ENCODE data around the gene DAPK2. TPM values are rescaled to one million over a fixed set of nuclear protein-coding genes. Genes with fewer than 3 reads are reported as not detected.
A peak's percentile ranks its signal among the peaks of the same experiment; 100 is the strongest.

Gene DAPK2
- total RNA-seq, 2 donors from 2014 or later: 1.6 to 2.7 TPM

DNA sequence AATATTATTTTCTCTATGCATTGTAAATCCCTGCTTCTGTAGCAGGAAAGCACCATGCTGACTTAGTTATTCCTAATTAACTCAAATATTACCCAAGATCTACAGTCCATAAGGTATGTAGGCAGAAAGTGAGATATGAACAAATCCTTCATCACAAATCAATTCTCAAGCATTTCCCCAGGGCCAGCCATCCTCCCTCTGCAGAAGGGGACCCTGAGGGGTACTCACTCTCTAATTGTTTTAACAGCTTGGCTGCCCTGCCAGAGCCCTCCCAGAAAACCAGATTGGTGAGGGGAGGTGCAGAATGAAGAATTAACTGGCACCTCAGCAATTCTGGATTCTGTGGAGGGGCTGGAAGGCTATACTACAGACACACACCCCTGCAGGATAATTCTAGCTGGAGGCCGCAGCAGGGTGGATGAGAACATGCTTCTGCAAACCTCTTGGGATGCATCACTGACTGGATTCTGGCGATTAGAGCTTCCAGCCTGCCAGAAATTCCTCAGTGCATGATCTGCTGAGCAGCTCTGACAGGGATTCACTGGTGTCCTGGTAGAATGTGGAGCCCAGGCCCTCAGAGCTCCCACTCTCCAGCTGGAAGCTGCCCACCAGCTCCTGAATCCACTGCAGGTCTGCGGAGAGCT lies 123.9 kb downstream of the DAPK2 start:
- DNase-seq: no peak
- H3K27me3 Mint-ChIP-seq: peaks cover 6% of the 10 kb centered on the region
- H3K36me3 Mint-ChIP-seq (ENCODE audit: low read depth): peaks cover 6% of the 10 kb centered on the region

DNA sequence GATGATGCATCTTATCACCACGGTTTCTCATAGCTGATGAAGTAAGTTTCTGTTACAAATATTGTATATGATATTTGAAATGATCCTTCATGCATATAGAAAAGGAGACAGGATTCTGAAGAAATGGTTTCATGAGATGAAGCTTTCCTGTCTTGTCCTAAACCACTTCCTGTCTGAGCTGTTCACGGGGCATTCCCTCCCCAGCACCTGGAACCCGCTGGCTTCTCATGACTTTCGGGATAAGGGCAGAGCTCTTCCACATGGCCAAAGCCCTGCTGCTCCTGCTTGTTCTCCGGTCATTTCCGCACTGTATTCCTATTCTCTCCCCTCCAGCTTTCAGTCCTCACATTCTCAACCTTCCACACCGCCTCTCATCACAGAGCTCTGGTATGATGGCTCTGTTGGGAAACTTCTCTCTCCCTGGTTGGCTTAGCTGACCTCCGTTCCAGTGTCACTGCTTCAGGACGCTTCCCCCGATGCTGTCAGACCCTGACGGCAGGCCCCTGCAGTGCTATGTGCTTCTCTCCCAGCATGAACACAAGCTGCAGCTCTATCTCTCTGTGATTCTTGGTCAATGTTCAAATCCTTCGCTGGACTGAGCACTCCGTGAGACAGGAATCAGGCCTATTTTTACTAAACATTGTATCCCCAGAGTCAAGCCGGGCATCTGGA lies 125.6 kb downstream of the DAPK2 start:
- Mint-ChIP-seq H3K27me3 (peaks cover 6% of the 10 kb centered on the region), H3K4me3 (no peak overlapping the region), H3K27ac (no peak overlapping the region), H3K4me1 (peaks cover 8% of the 10 kb centered on the region), H3K36me3 (ENCODE audit: low read depth) (peaks cover 4% of the 10 kb centered on the region)
- H3K9me3 ChIP-seq (ENCODE audit: control insufficient read depth, low read length, poor library complexity, severe bottlenecking): no peaks in the 10 kb centered on the region
- DNase-seq (no peak), ATAC-seq (no peak)

More for the DNA sequence above, 123.9 kb downstream of the DAPK2 start:
- H3K27ac Mint-ChIP-seq: no peak overlapping the region
- peaks cover 11% of the 10 kb centered on the region for H3K4me1 Mint-ChIP-seq
- ATAC-seq: no peak
- no peaks in the 10 kb centered on the region for H3K9me3 ChIP-seq (ENCODE audit: control insufficient read depth, low read length, poor library complexity, severe bottlenecking)
- no peak overlapping the region for H3K4me3 Mint-ChIP-seq

DNA sequence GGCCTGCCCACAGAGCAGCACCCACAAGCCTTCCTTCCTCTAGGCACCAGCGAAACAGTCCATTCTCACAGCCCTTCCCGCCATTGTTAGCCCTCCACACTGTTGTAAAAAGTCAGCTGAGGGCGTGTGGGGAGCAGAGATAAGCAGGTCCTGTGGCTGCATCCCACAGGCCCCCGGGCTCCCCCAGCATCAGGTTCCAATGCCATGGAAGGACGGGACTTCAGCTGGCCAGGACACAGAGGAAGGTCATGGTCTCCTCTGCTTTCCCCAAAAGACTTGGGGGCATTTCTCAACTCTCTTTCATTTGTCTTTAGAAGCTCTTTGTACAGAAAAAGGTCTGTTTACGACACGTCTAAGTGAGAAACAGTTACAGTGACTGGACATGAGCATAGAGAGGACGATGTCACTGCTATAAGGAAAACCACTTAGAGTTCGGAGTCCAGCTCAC lies 127.4 kb downstream of the DAPK2 start:
- peaks cover 6% of the 10 kb centered on the region for H3K27me3 Mint-ChIP-seq
- H3K9me3 ChIP-seq (ENCODE audit: control insufficient read depth, low read length, poor library complexity, severe bottlenecking): no peaks in the 10 kb centered on the region
- H3K4me3 Mint-ChIP-seq: no peak overlapping the region
- H3K36me3 Mint-ChIP-seq (ENCODE audit: low read depth): peaks cover 4% of the 10 kb centered on the region
- peaks cover 8% of the 10 kb centered on the region for H3K4me1 Mint-ChIP-seq
- ATAC-seq (no peak), DNase-seq (no peak)
- H3K27ac Mint-ChIP-seq: no peak overlapping the region

DNA sequence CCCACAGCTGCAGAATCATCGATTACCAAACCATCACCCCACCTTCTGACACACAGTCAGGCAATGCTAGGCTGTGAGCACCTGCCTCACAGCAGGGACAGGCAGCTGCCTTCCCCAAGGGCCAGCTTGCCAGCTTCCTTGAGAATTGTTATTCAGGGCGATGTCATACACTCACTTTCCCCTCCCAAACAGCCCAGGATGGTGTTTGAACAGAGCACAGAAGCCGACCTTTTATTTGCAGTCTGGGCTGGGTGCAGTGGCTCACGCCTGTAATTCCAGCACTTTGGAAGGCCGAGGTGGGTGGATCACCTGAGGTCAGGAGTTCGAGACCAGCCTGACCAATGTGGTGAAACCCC lies 128.0 kb downstream of the DAPK2 start:
- Mint-ChIP-seq H3K4me3 (no peak overlapping the region), H3K36me3 (ENCODE audit: low read depth) (peaks cover 4% of the 10 kb centered on the region), H3K27me3 (peaks cover 6% of the 10 kb centered on the region), H3K4me1 (peaks cover 8% of the 10 kb centered on the region), H3K27ac (no peak overlapping the region)
- H3K9me3 ChIP-seq (ENCODE audit: control insufficient read depth, low read length, poor library complexity, severe bottlenecking): no peaks in the 10 kb centered on the region
- DNase-seq (no peak), ATAC-seq (no peak)

DNA sequence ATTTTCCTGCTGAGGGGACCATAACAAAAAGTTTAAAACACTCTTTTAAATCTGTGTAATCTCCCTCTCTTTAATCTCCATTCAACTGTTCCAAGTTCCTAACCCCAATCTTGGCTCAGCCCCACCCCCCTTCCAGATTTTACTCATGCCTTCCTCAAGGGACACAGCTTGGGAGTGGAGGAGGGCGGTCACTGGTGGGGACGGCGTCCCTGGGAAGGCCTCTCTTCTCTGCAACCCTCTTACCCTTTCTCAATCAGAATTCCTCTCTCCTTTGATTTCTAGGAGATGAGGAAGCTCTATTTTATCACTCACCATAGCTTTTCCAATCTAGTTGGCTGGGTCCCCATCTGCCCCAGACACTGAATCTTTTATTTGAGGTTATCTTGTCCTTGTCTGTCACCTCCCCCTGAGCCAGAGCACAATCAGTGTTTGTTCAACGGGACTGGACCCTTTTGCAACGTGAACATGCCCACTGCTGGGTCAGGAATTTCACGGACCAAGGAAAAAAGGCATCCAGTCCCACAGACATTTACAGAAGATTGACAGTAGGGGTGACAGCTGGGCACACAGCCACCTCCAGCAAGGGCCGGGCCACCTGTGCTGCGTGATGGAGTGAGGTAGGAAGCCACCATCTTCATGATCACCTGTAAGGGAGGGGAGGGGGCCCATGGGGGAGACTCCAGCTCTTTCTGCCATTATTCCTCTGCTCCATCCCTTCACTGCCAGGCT lies 128.5 kb downstream of the DAPK2 start:
- no peak overlapping the region for H3K4me3 Mint-ChIP-seq
- no peak overlapping the region for H3K27ac Mint-ChIP-seq
- H3K27me3 Mint-ChIP-seq: peaks cover 6% of the 10 kb centered on the region
- no peak for ATAC-seq
- no peak for DNase-seq
- H3K4me1 Mint-ChIP-seq: peaks cover 8% of the 10 kb centered on the region
- peaks cover 3% of the 10 kb centered on the region for H3K36me3 Mint-ChIP-seq (ENCODE audit: low read depth)
- H3K9me3 ChIP-seq (ENCODE audit: control insufficient read depth, low read length, poor library complexity, severe bottlenecking): no peaks in the 10 kb centered on the region

DNA sequence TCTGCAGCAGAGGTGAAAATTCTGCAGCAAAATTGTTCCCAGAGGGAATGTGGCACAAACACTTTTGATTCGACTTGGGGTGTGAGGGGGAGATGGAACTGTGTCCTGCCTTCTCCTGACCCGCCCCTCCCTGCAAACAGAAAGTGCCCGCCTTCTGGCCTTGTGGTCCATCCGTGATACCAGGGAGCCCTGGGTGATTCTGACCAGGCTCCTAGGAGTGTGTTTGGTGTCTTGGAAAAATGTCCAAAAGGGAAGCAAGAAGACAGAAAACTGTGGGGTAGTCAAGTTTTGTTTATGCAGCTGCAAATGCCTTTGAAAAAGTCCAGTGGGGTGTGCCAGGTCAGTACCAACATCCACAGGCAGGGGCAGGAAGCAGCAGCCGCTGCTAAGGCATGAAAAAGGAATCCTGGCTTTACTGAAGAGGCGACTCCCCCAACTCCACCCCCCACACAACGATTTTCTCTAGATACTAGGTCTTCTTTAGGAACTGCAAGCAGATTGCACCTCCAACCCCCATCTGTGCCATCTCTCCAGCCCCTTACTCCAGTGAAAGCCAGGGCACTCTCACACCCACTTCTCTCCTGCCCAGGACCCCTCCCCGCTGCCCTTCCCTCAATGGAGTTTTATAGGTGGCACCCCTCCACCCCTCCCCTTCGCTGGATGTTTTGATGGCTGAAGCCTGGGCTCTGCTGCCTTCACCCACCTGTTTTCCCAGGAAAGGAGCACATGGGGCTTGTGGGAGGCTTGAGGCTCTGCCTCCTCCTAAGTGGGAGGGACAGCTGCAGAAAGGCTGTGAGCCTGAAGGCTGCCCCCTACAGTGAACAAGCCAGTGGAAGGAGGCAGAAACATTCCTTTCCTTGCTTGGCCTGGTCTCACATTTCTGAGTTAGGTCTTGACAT lies 130.2 kb downstream of the DAPK2 start:
- peaks cover 6% of the 10 kb centered on the region for H3K27me3 Mint-ChIP-seq
- H3K27ac Mint-ChIP-seq: no peak overlapping the region
- peaks cover 3% of the 10 kb centered on the region for H3K36me3 Mint-ChIP-seq (ENCODE audit: low read depth)
- no peak for ATAC-seq
- DNase-seq: no peak
- H3K9me3 ChIP-seq (ENCODE audit: control insufficient read depth, low read length, poor library complexity, severe bottlenecking): no peaks in the 10 kb centered on the region
- H3K4me3 Mint-ChIP-seq: no peak overlapping the region
- H3K4me1 Mint-ChIP-seq: peaks cover 8% of the 10 kb centered on the region

DNA sequence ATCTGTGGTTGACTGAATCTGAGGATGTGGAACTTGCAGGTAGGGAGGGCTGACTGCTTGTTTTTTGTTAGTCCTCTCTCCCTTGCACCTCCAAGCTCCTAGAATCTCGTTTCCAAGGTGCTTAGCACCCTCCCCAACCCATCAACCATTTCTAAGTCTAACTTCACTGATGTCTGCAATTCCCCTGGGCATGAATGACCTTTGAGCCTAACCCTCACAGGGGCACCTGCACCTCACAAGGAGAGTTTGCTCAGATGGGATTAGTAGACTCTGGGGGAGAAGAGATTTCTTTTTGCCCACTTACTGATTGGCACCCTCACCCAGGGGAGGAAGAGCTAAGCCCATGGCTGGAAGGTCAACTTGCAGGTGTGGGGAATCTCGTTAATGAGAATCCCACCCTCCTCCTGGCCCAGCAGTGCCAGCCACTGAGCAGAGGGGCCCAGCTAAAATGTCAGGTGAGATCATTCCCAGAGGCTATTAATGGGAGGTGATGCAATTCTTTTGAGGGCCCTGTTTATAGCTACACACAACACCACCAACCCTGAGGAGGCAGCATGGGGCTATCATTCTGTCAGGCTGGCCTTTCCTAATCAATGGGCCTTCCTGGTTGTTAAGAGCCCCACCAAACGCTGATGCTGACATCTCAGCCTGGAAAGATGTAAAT lies 130.9 kb downstream of the DAPK2 start:
- no peak overlapping the region for H3K27ac Mint-ChIP-seq
- H3K9me3 ChIP-seq (ENCODE audit: control insufficient read depth, low read length, poor library complexity, severe bottlenecking): no peaks in the 10 kb centered on the region

DNA sequence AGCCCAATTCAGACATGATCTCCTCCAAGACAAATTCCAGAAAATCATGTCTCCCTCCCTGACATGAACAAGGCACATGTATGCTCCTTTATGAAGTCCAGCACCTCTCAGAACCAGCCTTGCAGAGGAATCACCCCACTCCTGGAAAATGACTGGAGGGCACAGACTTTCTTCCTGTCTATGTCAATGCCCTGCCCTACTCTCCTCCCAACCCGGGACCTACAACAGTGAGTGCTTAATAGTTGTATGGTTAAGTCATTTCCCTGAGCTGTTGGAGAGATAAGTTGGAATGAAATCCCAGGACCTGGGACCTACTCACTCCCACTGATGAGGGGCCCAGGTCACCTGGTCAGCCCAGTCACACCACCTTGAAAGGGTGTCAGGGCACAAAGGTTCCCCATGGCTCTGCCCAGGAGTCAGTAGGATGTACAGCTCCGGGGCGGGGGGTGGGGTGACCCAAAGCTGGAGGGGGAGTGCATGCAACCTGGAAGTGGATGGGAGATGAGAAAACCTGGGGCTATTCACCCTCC lies 132.4 kb downstream of the DAPK2 start:
- ATAC-seq: no peak
- Mint-ChIP-seq H3K4me1 (peaks cover 5% of the 10 kb centered on the region), H3K36me3 (ENCODE audit: low read depth) (peaks cover 3% of the 10 kb centered on the region), H3K4me3 (no peak overlapping the region), H3K27me3 (peaks cover 6% of the 10 kb centered on the region), H3K27ac (no peak overlapping the region)
- no peak for DNase-seq
- H3K9me3 ChIP-seq (ENCODE audit: control insufficient read depth, low read length, poor library complexity, severe bottlenecking): no peaks in the 10 kb centered on the region

More for the DNA sequence above, 130.9 kb downstream of the DAPK2 start:
- H3K36me3 Mint-ChIP-seq (ENCODE audit: low read depth): peaks cover 3% of the 10 kb centered on the region
- DNase-seq (no peak), ATAC-seq (no peak)
- H3K4me3 Mint-ChIP-seq: no peak overlapping the region
- peaks cover 6% of the 10 kb centered on the region for H3K27me3 Mint-ChIP-seq
- peaks cover 2% of the 10 kb centered on the region for H3K4me1 Mint-ChIP-seq

DNA sequence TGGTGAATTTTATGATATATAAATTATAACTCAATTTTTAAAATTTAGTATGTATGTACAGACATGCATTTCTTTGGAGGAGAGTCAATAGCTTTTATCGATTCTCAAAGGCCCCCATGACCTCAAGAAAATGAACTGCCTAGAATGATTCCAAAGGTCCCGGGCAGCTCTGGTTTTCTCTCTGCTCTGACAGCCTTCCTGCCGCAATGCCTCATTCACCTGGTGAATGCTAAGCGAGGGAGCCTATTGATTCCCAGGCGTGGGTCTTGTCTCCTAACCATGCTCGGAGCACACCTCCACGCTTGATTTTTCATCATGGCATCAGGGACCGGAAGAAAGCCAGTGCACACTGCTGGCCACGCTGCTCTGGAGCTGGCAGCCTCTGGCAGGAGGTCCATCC lies 132.9 kb downstream of the DAPK2 start:
- no peak for DNase-seq
- Mint-ChIP-seq H3K27me3 (peaks cover 6% of the 10 kb centered on the region), H3K27ac (no peak overlapping the region), H3K36me3 (ENCODE audit: low read depth) (peaks cover 3% of the 10 kb centered on the region), H3K4me3 (no peak overlapping the region), H3K4me1 (peaks cover 5% of the 10 kb centered on the region)
- no peak for ATAC-seq
- no peaks in the 10 kb centered on the region for H3K9me3 ChIP-seq (ENCODE audit: control insufficient read depth, low read length, poor library complexity, severe bottlenecking)

DNA sequence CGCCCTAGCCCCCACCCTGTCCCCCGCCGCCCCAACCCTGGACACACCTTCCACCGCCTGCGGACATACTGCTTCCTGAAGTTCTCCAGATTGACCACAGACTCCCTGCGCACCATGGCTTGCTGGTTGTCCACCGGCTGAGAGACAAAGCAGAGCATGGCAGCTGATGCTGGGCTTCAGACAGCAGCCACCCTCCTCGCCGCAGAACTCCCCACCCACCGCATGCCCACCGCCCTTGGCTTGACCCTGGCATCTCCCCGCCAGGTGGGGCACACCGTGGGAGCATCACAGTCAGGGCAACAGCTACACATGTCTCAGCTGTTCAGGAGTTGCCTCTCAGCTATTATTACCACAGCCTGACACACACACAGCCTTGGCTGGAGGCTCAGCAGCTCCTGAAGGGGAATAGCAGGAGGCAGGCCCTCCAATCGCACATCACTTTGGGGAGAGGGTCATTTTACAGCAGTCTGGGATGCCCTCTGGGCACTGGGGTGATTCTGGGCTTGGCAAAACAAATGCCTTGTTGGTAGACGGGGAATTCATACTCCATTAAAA lies 134.1 kb downstream of the DAPK2 start:
- Mint-ChIP-seq H3K4me3 (no peak overlapping the region), H3K27me3 (no peaks in the 10 kb centered on the region), H3K27ac (no peak overlapping the region)

DNA sequence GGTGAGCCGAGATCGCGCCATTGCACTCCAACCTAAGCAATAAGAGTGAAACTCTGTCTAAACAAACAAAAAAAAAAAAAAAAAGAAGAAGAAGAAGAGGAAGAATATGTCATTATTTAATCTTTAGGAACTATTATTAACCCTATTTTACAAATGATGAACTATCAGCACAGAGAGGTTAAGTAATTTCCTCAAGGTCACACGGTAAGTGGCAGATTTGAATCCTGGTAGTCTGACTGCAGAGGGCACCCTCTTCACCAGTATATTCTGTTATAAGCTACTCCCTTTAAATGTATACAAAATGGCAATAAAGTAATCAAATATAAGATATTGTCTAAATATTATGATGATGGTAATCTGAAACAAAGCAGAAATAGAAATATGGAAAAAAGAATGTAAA lies 135.1 kb downstream of the DAPK2 start:
- no peak overlapping the region for H3K27ac Mint-ChIP-seq
- H3K4me1 Mint-ChIP-seq: peaks cover 9% of the 10 kb centered on the region
- no peak for ATAC-seq

More for the DNA sequence above, 134.1 kb downstream of the DAPK2 start:
- ATAC-seq (no peak), DNase-seq (no peak)
- H3K4me1 Mint-ChIP-seq: peaks cover 3% of the 10 kb centered on the region
- H3K9me3 ChIP-seq (ENCODE audit: control insufficient read depth, low read length, poor library complexity, severe bottlenecking): no peaks in the 10 kb centered on the region
- no peaks in the 10 kb centered on the region for H3K36me3 Mint-ChIP-seq (ENCODE audit: low read depth)

DNA sequence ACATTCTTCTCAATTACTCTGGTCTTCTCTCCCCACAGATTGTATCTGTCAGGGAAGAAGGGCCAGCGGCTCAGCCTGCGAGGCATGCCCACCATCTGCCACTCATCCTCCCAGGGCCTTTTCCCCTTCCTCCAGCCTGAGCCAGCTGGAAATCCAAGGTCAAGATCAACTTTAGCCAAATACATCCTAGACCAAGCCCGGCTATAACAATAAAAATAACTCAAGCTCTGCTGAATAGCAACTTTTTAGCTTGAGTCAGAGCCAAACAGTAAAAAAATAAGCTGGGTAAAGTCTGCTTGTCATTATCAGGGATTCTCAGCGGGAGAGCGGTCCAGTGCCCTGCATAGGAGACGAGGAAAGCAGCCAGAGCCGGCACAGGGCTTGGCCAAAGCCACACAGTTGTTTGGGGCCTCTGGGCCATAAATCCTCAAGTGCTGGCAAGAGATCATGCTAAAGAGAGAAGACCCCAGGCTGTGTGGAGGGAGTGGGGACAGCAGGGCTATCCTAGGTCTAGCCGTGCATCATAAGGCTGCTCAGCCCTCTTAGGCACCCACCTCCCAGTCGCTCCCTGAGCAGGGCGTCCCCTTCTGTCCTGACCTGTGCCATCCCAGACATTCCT lies 136.4 kb downstream of the DAPK2 start:
- ATAC-seq (no peak), DNase-seq (no peak)
- H3K36me3 Mint-ChIP-seq (ENCODE audit: low read depth): no peaks in the 10 kb centered on the region
- H3K27me3 Mint-ChIP-seq: no peaks in the 10 kb centered on the region
- peaks cover 15% of the 10 kb centered on the region for H3K4me1 Mint-ChIP-seq
- no peak overlapping the region for H3K4me3 Mint-ChIP-seq
- no peaks in the 10 kb centered on the region for H3K9me3 ChIP-seq (ENCODE audit: control insufficient read depth, low read length, poor library complexity, severe bottlenecking)
- peak overlapping the region; percentile 29 for H3K27ac Mint-ChIP-seq

More for the DNA sequence above, 135.1 kb downstream of the DAPK2 start:
- H3K9me3 ChIP-seq (ENCODE audit: control insufficient read depth, low read length, poor library complexity, severe bottlenecking): no peaks in the 10 kb centered on the region
- H3K27me3 Mint-ChIP-seq: no peaks in the 10 kb centered on the region
- no peaks in the 10 kb centered on the region for H3K36me3 Mint-ChIP-seq (ENCODE audit: low read depth)
- DNase-seq: no peak
- H3K4me3 Mint-ChIP-seq: no peak overlapping the region

All from T-helper 17 cell (primary cell).